Activated B cell treated with CpG ODN at 0.5 μM for 24 hours (primary cell): Measurements from ENCODE around the gene FMN1. TPM values are rescaled to one million over a fixed set of nuclear protein-coding genes. Genes with fewer than 3 reads are reported as not detected.

Experiments used
- ATAC-seq: fragments of 200-7000 bp; cut with Tn5 transposase; one replicate; pipeline ENCODE4 v1.10.0; 2021; ENCODE audit warnings: low read depth, mild to moderate bottlenecking, moderate library complexity
- CTCF ChIA-PET: fragments of 350-600 bp; sonication (Branson Sonifier 250); formaldehyde crosslinking; loops from one replicate; lab custom pipeline; 2021; ENCODE audit warnings: antibody characterized with exemption; lab: Charles Lee
- POLR2A ChIA-PET: fragments of 350-600 bp; sonication (Branson Sonifier 250); formaldehyde crosslinking; loops from one replicate; lab custom pipeline; 2021; ENCODE audit warnings: antibody characterized with exemption; lab: Charles Lee
- DNase-seq: peaks from one replicate; pipeline ENCODE4 v3.0.0; 2022
- H3K27ac Mint-ChIP-seq: one replicate; pipeline ENCODE4 v1.8.0; 2020; ENCODE audit warnings: mixed read lengths
- H3K27me3 Mint-ChIP-seq: one replicate; pipeline ENCODE4 v1.8.0; 2021; ENCODE audit warnings: mixed read lengths
- H3K36me3 Mint-ChIP-seq: one replicate; pipeline ENCODE4 v1.8.0; 2021; ENCODE audit warnings: low read depth, mixed read lengths
- H3K4me1 Mint-ChIP-seq: one replicate; pipeline ENCODE4 v1.8.0; 2021; ENCODE audit warnings: mixed read lengths
- H3K4me3 Mint-ChIP-seq: one replicate; pipeline ENCODE4 v1.8.0; 2020; ENCODE audit warnings: mild to moderate bottlenecking, mixed read lengths
- H3K9me3 Mint-ChIP-seq: one replicate; pipeline ENCODE4 v1.8.0; 2020; ENCODE audit warnings: mixed read lengths
- CTCF ChIP-seq: fragments of 200-600 bp; IDR thresholded peaks from one replicate; pipeline ENCODE4 v1.8.0; 2022; ENCODE audit warnings: antibody characterized with exemption, mild to moderate bottlenecking
- intact Hi-C: fragments of 100-400 bp; cut with micrococcal nuclease; formaldehyde crosslinking; loops from one replicate; pipeline ENCODE4 v1.15.1; 2024
- total RNA-seq: library from RNA; stranded (reverse); gene quantifications from 2 replicates; pipeline ENCODE4 v1.2.3, GENCODE V29; 2022

Gene FMN1
- total RNA-seq, 1 donor from 2014 or later = 0.80 TPM

- Mint-ChIP-seq H3K4me1 (peaks cover 16% of the 10 kb centered on the region), H3K27me3 (no peaks in the 10 kb centered on the region), H3K4me3 (peak overlapping the region; percentile 60), H3K36me3 (no peaks in the 10 kb centered on the region), H3K27ac (no peak overlapping the region), H3K9me3 (no peaks in the 10 kb centered on the region)
- intact Hi-C loops = no loop called here
- CTCF ChIA-PET = interaction anchor here (1.0 to 1.6 kb wide), 2 partner anchors 16 to 74 kb away, joined by 3 to 4 read pairs; no protein-coding TSS in a partner anchor
- ATAC-seq (peak; percentile 60), DNase-seq (no peak)
- TF ChIP-seq CTCF = no peak
- POLR2A ChIA-PET = no interaction called here
Observed at GRCh38 chr15:32861761-32862160, 332.8 kb downstream of the FMN1 start.

GRCh38 chr15:32861174-32861573, 333.3 kb downstream of the FMN1 start:
- ChIA-PET POLR2A (no interaction called here), CTCF (interaction anchor here (0.6 to 1.6 kb wide), 3 partner anchors 16 to 191 kb away, joined by 3 to 4 read pairs (median 3); no protein-coding TSS in a partner anchor)
- Mint-ChIP-seq H3K9me3 (no peaks in the 10 kb centered on the region), H3K4me1 (peaks cover 16% of the 10 kb centered on the region), H3K4me3 (no peak overlapping the region), H3K27me3 (no peaks in the 10 kb centered on the region), H3K36me3 (no peaks in the 10 kb centered on the region), H3K27ac (no peak overlapping the region)
- intact Hi-C loops = no loop called here
- no peak for DNase-seq
- TF ChIP-seq CTCF = no peak
- no peak for ATAC-seq

GRCh38 chr15:32859996-32860395, 334.5 kb downstream of the FMN1 start:
- intact Hi-C loops = no loop called here
- Mint-ChIP-seq H3K4me1 (peaks cover 16% of the 10 kb centered on the region), H3K27me3 (no peaks in the 10 kb centered on the region), H3K9me3 (no peaks in the 10 kb centered on the region), H3K4me3 (no peak overlapping the region), H3K27ac (no peak overlapping the region), H3K36me3 (no peaks in the 10 kb centered on the region)
- no peak for TF ChIP-seq CTCF
- no peak for DNase-seq
- no peak for ATAC-seq
- ChIA-PET CTCF (no interaction called here), POLR2A (no interaction called here)

GRCh38 chr15:32859251-32859650, 335.3 kb downstream of the FMN1 start:
- intact Hi-C loops = no loop called here
- Mint-ChIP-seq H3K9me3 (no peaks in the 10 kb centered on the region), H3K36me3 (no peaks in the 10 kb centered on the region), H3K27ac (no peak overlapping the region), H3K27me3 (no peaks in the 10 kb centered on the region), H3K4me1 (peaks cover 14% of the 10 kb centered on the region), H3K4me3 (no peak overlapping the region)
- POLR2A ChIA-PET = no interaction called here
- CTCF ChIA-PET = interaction anchor here (1.1 to 1.2 kb wide), 3 partner anchors 14 to 77 kb away, joined by 3 to 4 read pairs (median 3); no protein-coding TSS in a partner anchor
- ATAC-seq = no peak
- no peak for DNase-seq
- TF ChIP-seq CTCF = no peak

- Mint-ChIP-seq H3K4me3 (no peak overlapping the region), H3K4me1 (peaks cover 8% of the 10 kb centered on the region), H3K27me3 (no peaks in the 10 kb centered on the region), H3K27ac (no peak overlapping the region), H3K9me3 (no peaks in the 10 kb centered on the region), H3K36me3 (no peaks in the 10 kb centered on the region)
- ATAC-seq = no peak
- no peak for TF ChIP-seq CTCF
- POLR2A ChIA-PET = no interaction called here
- DNase-seq = no peak
- intact Hi-C loops = no loop called here
- CTCF ChIA-PET = no interaction called here
Observed at GRCh38 chr15:32857732-32858131, 336.8 kb downstream of the FMN1 start.
